Peyer's patch (tissue), 4 donors: Measurements from ENCODE around the gene PACS2.
A peak's percentile ranks its signal among the peaks of the same experiment; 100 is the strongest.

Source experiments
- CTCF ChIP-seq, 6 experiments: fragments of 450-650 bp in 4 of 6; fragments of 200-600 bp in 2 of 6; sonication (generic) in 1 of 6; IDR thresholded peaks; one replicate each; pipeline ENCODE4 v1.5.1; 2017 to 2019; ENCODE audit warnings: antibody characterized with exemption in 6 of 6, mild to moderate bottlenecking in 3 of 6, moderate library complexity in 1 of 6
- POLR2A ChIP-seq, 2 donors: fragments of 450-650 bp; IDR thresholded peaks; one replicate each; pipeline ENCODE4 v1.5.1; 2017; ENCODE audit warnings: antibody characterized with exemption in 2 of 2, mild to moderate bottlenecking in 2 of 2, moderate library complexity in 2 of 2

- TF ChIP-seq CTCF (IDR thresholded peaks at IDR 0.05) (peak; percentile 56 to 91 (median 74)), POLR2A (IDR thresholded peaks at IDR 0.05) (no peak)
Measured at GRCh38 chr14:105414456-105415371, 100.2 kb downstream of the PACS2 start.
